ENCODE measurements around the gene LAMB1. TPM values are rescaled to one million over a fixed set of nuclear protein-coding genes. Genes with fewer than 3 reads are reported as not detected.

LAMB1 gene
- total RNA-seq, 3 donors from 2014 or later, result 115 to 324 (median 300) TPM

DNA sequence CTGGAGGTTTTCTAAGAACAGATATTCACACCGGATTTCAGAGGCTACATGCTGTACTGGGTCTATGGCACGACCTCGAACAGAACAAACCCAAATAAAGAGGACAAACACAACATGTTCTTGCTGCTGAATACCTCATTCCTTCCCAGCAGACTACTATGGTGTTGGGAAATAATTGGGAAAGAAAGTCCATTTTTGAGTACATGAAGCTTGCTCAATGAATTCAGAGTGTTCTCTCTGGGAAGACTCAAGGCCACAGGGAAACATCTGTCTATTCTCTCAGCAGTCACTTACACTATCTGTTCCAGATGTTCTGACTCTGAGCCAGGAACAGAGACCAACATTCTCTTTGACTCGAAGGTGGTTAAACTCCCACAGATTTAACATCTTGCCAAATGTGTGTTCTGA is 30.9 kb downstream of the LAMB1 start:
- Histone ChIP-seq H3K9me3 (no peaks in the 10 kb centered on the region), H3K27ac (peak overlapping the region; percentile 62 to 89), H3K4me3 (no peak overlapping the region), H3K36me3 (peaks cover 8% of the 10 kb centered on the region), H3K27me3 (no peaks in the 10 kb centered on the region), H3K4me1 (peaks cover 0 to 4% of the 10 kb centered on the region in 2 donors)
- intact Hi-C loops (cut with DNase I; ENCODE audit: low total_unique reads), result no loop called here
- DNase-seq (ENCODE audit: low spot score in 2 of 2), result no peak
- TF ChIP-seq POLR2A (IDR thresholded peaks at IDR 0.05) (no peak), POLR2AphosphoS5 (IDR thresholded peaks at IDR 0.05) (peak; percentile 48 to 99 (median 80))

DNA sequence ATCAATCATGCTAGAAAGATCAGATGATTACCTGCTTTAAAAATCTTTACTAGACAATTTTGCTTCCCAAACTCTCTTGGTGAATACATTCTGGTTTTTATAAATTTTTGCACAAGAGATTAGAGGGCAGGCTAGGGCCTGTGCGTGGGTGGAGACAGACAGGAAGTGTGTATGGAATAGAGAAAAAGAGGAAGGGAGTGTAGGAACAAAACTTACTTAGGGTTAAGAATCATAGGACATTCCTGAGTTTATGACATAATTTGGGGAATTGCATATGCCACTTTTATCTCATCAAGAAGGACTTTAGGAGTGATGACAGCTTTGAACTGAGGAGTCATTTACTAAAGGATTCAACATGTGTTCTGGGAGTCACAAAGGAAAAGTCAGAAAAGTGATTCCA is 31.3 kb downstream of the LAMB1 start:
- peaks cover 8% of the 10 kb centered on the region for H3K36me3 ChIP-seq
- intact Hi-C loops (cut with DNase I; ENCODE audit: low total_unique reads), result no loop called here
- H3K27me3 ChIP-seq, result no peaks in the 10 kb centered on the region
- DNase-seq (ENCODE audit: low spot score in 2 of 2), result no peak
- peaks cover 0 to 4% of the 10 kb centered on the region in 2 donors for H3K4me1 ChIP-seq
- H3K9me3 ChIP-seq, result no peaks in the 10 kb centered on the region
- H3K4me3 ChIP-seq, result peak overlapping the region in 1 of 3 donors; percentile 8
- peak overlapping the region; percentile 62 to 89 for H3K27ac ChIP-seq
- TF ChIP-seq POLR2AphosphoS5 (IDR thresholded peaks at IDR 0.05) (no peak), POLR2A (IDR thresholded peaks at IDR 0.05) (no peak)
- TF ChIP-seq, protein P1, sequence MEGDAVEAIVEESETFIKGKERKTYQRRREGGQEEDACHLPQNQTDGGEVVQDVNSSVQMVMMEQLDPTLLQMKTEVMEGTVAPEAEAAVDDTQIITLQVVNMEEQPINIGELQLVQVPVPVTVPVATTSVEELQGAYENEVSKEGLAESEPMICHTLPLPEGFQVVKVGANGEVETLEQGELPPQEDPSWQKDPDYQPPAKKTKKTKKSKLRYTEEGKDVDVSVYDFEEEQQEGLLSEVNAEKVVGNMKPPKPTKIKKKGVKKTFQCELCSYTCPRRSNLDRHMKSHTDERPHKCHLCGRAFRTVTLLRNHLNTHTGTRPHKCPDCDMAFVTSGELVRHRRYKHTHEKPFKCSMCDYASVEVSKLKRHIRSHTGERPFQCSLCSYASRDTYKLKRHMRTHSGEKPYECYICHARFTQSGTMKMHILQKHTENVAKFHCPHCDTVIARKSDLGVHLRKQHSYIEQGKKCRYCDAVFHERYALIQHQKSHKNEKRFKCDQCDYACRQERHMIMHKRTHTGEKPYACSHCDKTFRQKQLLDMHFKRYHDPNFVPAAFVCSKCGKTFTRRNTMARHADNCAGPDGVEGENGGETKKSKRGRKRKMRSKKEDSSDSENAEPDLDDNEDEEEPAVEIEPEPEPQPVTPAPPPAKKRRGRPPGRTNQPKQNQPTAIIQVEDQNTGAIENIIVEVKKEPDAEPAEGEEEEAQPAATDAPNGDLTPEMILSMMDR (IDR thresholded peaks at IDR 0.05), result no peak

DNA sequence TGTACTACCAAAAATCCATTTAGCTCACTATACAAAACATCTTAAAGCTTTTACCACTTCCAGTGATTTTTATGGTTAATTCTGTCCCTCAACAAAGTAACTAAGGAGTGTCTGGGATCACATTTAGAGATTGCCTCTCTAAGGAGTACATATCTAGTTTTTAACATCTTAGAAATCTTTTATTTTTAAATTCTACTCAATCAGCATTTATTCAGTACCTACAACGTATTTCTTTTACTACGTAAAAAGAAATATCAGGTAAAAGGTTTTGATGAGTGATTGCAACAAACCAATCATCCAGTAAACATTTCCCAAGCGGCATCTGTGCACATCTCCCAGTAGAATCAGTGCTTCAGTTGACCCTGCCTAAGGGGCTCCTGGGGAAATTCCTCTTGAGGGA is 31.9 kb downstream of the LAMB1 start:
- H3K36me3 ChIP-seq, result peaks cover 8% of the 10 kb centered on the region
- TF ChIP-seq, protein P1 (IDR thresholded peaks at IDR 0.05), result no peak
- TF ChIP-seq POLR2AphosphoS5 (IDR thresholded peaks at IDR 0.05), result no peak
- no peak for TF ChIP-seq POLR2A (IDR thresholded peaks at IDR 0.05)
- intact Hi-C loops (cut with DNase I; ENCODE audit: low total_unique reads), result no loop called here
- peak overlapping the region; percentile 62 to 89 for H3K27ac ChIP-seq
- H3K4me1 ChIP-seq, result peaks cover 0 to 4% of the 10 kb centered on the region in 2 donors
- H3K9me3 ChIP-seq, result no peaks in the 10 kb centered on the region
- no peak overlapping the region for H3K4me3 ChIP-seq
- no peaks in the 10 kb centered on the region for H3K27me3 ChIP-seq
- no peak for DNase-seq (ENCODE audit: low spot score in 2 of 2)

DNA sequence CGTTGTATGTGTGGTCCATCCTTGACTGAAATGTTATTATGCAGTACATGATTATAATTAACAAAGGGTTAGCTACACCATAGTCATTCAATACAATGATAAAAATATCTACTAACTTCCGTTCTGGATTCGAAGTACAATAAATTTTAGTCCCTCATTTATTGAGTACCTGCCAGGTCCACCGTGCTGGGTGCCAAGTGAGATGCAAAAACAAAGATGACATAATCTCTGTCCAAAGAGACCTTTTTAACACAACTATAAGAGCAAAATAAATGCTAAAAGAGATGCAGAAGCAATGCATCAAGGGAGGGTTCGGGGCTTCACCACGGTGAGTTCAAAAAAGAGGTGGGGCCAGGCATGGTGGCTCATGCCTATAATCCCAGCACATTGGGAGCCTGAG is 33.1 kb downstream of the LAMB1 start:
- TF ChIP-seq POLR2AphosphoS5 (IDR thresholded peaks at IDR 0.05) (no peak), POLR2A (IDR thresholded peaks at IDR 0.05) (no peak)
- TF ChIP-seq, protein P1 (IDR thresholded peaks at IDR 0.05), result no peak
- Histone ChIP-seq H3K36me3 (peaks cover 8% of the 10 kb centered on the region), H3K4me1 (peaks cover 0 to 4% of the 10 kb centered on the region in 2 donors), H3K27ac (peak overlapping the region in 1 of 2 donors; percentile 68), H3K4me3 (no peak overlapping the region), H3K9me3 (no peaks in the 10 kb centered on the region), H3K27me3 (no peaks in the 10 kb centered on the region)
- DNase-seq (ENCODE audit: low spot score in 2 of 2), result no peak
- intact Hi-C loops (cut with DNase I; ENCODE audit: low total_unique reads), result no loop called here

DNA sequence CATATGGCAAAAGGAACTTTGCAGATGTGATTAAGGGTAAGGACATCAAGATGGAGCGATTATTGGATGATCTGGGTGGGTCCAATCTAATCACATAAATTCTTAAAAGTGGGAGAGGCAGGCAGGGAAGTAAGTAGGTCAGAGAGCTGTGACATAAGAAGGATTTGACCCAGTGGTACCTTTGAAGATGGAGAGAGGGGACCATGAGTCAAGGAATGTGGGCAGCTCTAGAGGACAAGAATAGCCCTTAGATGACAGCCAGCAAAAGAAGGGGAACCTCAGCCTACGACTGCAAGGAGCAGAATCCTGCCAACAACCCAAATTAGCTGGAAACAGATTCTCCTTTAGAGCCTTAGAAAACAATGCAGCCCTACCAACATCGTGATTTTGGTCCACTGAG is 34.5 kb downstream of the LAMB1 start:
- DNase-seq (ENCODE audit: low spot score in 2 of 2), result no peak
- TF ChIP-seq POLR2A (IDR thresholded peaks at IDR 0.05) (no peak), POLR2AphosphoS5 (IDR thresholded peaks at IDR 0.05) (no peak)
- TF ChIP-seq, protein P1 (IDR thresholded peaks at IDR 0.05), result no peak
- Histone ChIP-seq H3K27me3 (no peaks in the 10 kb centered on the region), H3K36me3 (no peaks in the 10 kb centered on the region), H3K9me3 (no peaks in the 10 kb centered on the region), H3K4me3 (no peak overlapping the region), H3K4me1 (peaks cover 0 to 4% of the 10 kb centered on the region in 2 donors), H3K27ac (peak overlapping the region in 1 of 2 donors; percentile 35)
- intact Hi-C loops (cut with DNase I; ENCODE audit: low total_unique reads), result no loop called here

DNA sequence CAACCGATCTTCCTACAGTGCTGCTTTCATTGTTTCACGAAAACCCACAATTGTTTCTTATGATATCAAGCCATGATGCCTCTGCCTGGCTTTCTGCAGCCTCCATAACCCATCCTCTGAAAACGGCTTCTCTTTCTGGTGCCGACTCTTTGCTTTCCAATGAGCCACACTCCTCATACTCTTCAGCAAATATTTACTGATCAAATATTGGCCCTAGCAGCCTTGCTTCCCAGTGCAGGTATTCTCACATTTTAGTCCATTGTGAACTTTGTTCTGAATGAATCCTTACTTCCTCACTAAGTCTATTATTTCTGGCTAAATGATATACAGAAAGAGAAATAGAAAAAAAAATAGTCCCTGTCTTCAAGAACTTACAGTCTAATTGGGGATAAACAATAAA is 35.5 kb downstream of the LAMB1 start:
- no peaks in the 10 kb centered on the region for H3K9me3 ChIP-seq
- no peaks in the 10 kb centered on the region for H3K27me3 ChIP-seq
- intact Hi-C loops (cut with DNase I; ENCODE audit: low total_unique reads), result no loop called here
- no peak for TF ChIP-seq POLR2A (IDR thresholded peaks at IDR 0.05)
- TF ChIP-seq, protein P1 (IDR thresholded peaks at IDR 0.05), result no peak
- TF ChIP-seq POLR2AphosphoS5 (IDR thresholded peaks at IDR 0.05), result no peak
- H3K4me1 ChIP-seq, result peaks cover 0 to 4% of the 10 kb centered on the region in 2 donors
- H3K36me3 ChIP-seq, result no peaks in the 10 kb centered on the region
- no peak overlapping the region for H3K4me3 ChIP-seq
- no peak for DNase-seq (ENCODE audit: low spot score in 2 of 2)
- H3K27ac ChIP-seq, result no peak overlapping the region

All from breast epithelium (tissue), 4 donors.